BJ (cell line): Measurements from ENCODE around the gene TMEM130. TPM values are rescaled to one million over a fixed set of nuclear protein-coding genes. Genes with fewer than 3 reads are reported as not detected.

Source experiments
- CTCF ChIA-PET: fragments of 350-600 bp; formaldehyde crosslinking; extraction: SDS; loops from one replicate; lab custom pipeline; 2021; ENCODE audit warnings: antibody characterized with exemption, inconsistent platforms; lab: Yijun Ruan, JAX
- POLR2A ChIA-PET: fragments of 300-600 bp; sonication (Branson Sonifier 250); formaldehyde crosslinking; extraction: SDS; loops from one replicate; lab custom pipeline; 2021; ENCODE audit warnings: antibody characterized with exemption; lab: Charles Lee
- DNase-seq: peaks from one replicate; pipeline ENCODE4 v3.0.0-alpha.2; 2011; ENCODE audit warnings: low read depth
- H3K27me3 ChIP-seq: 2 replicates; pipeline ENCODE4 v1.6.0; 2011; ENCODE audit warnings: low read length; ENCODE audit not compliant: control insufficient read depth, insufficient read depth
- H3K36me3 ChIP-seq: 2 replicates; pipeline ENCODE4 v1.5.1; 2011; ENCODE audit warnings: low read length; ENCODE audit not compliant: control insufficient read depth, insufficient read depth
- H3K4me3 ChIP-seq: 2 replicates; pipeline ENCODE4 v1.5.1; 2011; ENCODE audit warnings: low read depth, mild to moderate bottlenecking, control low read depth, low read length
- polyA plus RNA-seq: library from polyadenylated mRNA; depleted of rRNA; stranded (reverse); fragments of >200 nt; gene quantifications from 2 replicates; pipeline ENCODE4 v1.2.3, GENCODE V29; 2011
- TF ChIP-seq, protein P1 (sequence below): IDR thresholded peaks from 2 replicates; pipeline ENCODE4 v1.5.1; 2011; ENCODE audit warnings: low read depth, mild to moderate bottlenecking, control low read depth, inconsistent platforms, low read length, moderate library complexity; ENCODE audit not compliant: insufficient read depth

The TMEM130 gene
- polyA plus RNA-seq, 1 experiment = 6.4 TPM

DNA sequence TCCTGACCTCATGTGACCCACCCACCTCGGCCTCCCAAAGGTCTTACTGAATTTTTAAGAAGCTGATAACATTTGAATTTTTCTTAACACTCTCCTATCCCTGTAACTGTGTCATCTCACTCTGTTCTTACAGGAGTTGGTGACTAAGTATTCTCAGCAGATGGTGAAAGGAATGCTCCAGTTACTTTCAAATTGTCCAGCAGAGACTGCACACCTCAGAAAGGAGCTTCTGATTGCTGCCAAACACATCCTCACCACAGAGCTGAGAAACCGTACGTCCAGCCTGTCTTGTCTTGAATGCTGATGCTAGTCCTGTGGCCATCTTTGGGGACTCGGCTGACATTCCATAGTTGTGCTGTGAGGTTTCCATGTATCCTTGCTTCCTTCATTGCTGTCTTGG, 33.4 kb upstream of the TMEM130 start:
- TF ChIP-seq, protein P1, sequence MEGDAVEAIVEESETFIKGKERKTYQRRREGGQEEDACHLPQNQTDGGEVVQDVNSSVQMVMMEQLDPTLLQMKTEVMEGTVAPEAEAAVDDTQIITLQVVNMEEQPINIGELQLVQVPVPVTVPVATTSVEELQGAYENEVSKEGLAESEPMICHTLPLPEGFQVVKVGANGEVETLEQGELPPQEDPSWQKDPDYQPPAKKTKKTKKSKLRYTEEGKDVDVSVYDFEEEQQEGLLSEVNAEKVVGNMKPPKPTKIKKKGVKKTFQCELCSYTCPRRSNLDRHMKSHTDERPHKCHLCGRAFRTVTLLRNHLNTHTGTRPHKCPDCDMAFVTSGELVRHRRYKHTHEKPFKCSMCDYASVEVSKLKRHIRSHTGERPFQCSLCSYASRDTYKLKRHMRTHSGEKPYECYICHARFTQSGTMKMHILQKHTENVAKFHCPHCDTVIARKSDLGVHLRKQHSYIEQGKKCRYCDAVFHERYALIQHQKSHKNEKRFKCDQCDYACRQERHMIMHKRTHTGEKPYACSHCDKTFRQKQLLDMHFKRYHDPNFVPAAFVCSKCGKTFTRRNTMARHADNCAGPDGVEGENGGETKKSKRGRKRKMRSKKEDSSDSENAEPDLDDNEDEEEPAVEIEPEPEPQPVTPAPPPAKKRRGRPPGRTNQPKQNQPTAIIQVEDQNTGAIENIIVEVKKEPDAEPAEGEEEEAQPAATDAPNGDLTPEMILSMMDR = no peak
- CTCF ChIA-PET = interaction anchor here (0.7 kb wide), 1 partner anchor 469 kb away, joined by 3 read pairs; no protein-coding TSS in a partner anchor
- peaks cover 27% of the 10 kb centered on the region for H3K36me3 ChIP-seq

DNA sequence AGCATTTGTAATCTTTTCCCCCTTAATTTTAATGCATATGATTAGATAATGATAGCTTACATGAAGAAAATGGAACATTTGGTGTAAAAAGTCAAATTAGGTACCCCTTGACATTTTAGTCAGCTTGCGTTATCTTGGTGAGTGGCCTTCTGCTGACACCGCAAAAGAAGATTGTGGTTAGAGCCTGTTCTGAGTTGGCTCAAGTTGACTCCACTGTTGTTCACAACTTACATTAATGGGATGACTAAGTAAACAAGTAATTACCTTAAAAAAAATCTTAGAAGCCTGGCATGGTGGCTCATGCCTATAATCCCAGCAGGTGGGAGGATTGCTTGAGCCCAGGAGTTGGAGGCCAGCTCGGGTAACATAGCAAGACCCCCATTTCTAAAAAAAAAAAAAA, 32.7 kb upstream of the TMEM130 start:
- Histone ChIP-seq H3K27me3 (no peaks in the 10 kb centered on the region), H3K4me3 (no peak overlapping the region), H3K36me3 (peaks cover 32% of the 10 kb centered on the region)
- POLR2A ChIA-PET = no interaction called here
- TF ChIP-seq, protein P1 = no peak
- DNase-seq = no peak
- CTCF ChIA-PET = interaction anchor here (0.6 kb wide), 1 partner anchor 23 kb away, joined by 3 read pairs; no protein-coding TSS in a partner anchor

More for the DNA sequence above, 33.4 kb upstream of the TMEM130 start:
- POLR2A ChIA-PET = no interaction called here
- H3K27me3 ChIP-seq = no peaks in the 10 kb centered on the region
- no peak overlapping the region for H3K4me3 ChIP-seq
- DNase-seq = no peak

DNA sequence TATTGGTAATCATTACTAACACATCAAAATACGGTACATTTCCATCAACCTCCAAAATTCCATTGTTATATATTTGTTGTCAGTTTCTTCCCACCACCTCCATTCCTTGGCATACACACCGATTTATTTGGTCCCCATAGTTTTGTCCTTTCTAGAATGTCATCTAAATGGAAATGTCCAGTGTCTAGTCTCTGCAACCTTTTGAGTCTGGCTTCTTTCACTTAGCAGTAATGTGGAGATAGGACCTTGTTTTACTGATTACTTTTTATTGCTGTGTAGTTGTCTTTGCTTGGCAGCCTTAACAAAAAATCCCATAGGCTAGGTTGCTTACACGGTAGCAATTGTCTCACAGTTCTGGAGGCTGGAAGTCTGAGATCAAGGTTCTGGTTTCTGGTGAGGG, 31.0 kb upstream of the TMEM130 start:
- Histone ChIP-seq H3K4me3 (no peak overlapping the region), H3K27me3 (no peaks in the 10 kb centered on the region), H3K36me3 (peaks cover 32% of the 10 kb centered on the region)
- ChIA-PET POLR2A (no interaction called here), CTCF (no interaction called here)
- TF ChIP-seq, protein P1 = no peak
- DNase-seq = no peak

DNA sequence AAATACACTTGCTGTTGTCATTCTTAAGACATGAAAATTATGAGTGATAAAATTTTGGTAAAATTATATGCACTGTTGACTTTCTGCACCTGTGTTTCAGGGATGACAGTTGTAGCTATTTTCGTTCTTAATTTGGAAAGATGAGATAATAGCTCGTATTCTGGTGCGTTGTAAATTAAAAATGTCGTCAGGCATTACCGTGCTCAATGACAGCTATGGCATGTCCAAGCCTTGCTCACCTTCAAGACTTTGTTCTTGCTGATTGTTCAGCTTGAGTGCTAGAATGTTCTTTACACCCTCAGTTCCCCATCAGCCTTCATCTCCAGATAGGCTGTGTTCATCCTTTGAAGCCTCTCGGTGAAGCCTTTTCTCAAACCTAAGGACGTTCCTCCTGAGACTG, 30.0 kb upstream of the TMEM130 start:
- ChIA-PET POLR2A (no interaction called here), CTCF (no interaction called here)
- Histone ChIP-seq H3K4me3 (no peak overlapping the region), H3K36me3 (peaks cover 26% of the 10 kb centered on the region), H3K27me3 (no peaks in the 10 kb centered on the region)
- TF ChIP-seq, protein P1 = no peak
- no peak for DNase-seq

DNA sequence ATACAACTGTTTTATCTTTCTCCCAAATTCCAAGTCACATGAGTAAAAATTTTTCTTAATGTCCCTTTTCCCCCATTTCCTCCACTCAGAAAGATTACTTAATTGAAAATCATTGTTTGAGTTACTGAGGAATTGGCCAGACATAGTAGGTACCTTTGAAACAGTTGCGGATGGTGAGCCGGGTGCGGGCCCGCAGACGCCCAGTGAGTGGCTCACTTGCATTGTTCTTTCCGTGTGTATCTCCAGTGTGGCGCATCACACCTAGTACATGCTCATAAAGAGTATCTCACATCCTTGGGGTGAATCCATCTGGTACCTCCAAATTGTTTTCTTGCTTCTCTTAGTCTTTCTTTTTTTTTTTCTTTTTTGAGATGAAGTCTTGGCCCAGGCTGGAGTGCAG, 22.8 kb upstream of the TMEM130 start:
- ChIA-PET POLR2A (no interaction called here), CTCF (interaction anchor here (1.4 kb wide), 2 partner anchors 13 to 14 kb away, joined by 4 to 7 read pairs; partner anchors contain the start of gene TRRAP)
- Histone ChIP-seq H3K4me3 (no peak overlapping the region), H3K36me3 (peaks cover 8% of the 10 kb centered on the region), H3K27me3 (no peaks in the 10 kb centered on the region)
- TF ChIP-seq, protein P1 = no peak
- no peak for DNase-seq
